Endothelial cell of umbilical vein (primary cell): ENCODE results near the gene SPAG5. TPM values are rescaled to one million over a fixed set of nuclear protein-coding genes. Genes with fewer than 3 reads are reported as not detected.

Experiments used
- BruUV-seq: library from RNA; stranded (reverse); fragments of 400-500 nt; replicated peaks from 2 replicates; lab custom pipeline; 2021; lab: Mats Ljungman, UMichigan
- CTCF ChIA-PET: fragments of 300-600, 350-600 bp; sonication (Branson Sonifier 250); formaldehyde crosslinking; loops from one replicate; lab custom pipeline; 2021; ENCODE audit warnings: antibody characterized with exemption, inconsistent platforms; lab: Charles Lee
- POLR2A ChIA-PET: fragments of 300-600, 350-600 bp; sonication (Branson Sonifier 250); formaldehyde crosslinking; loops from one replicate; lab custom pipeline; 2021; ENCODE audit warnings: antibody characterized with exemption, inconsistent platforms; lab: Charles Lee
- DNase-seq: peaks from one replicate; pipeline ENCODE4 v3.0.0-alpha.2; 2011; ENCODE audit warnings: low read depth, low spot score
- FAIRE-seq: peaks from 2 replicates; lab custom pipeline; 2011; peaks lifted over from hg19 to GRCh38; lab: Jason Lieb, UNC
- H2AFZ ChIP-seq: 2 replicates; pipeline ENCODE4 v1.6.0; 2012; ENCODE audit warnings: low read depth, low read length, control low read depth, inconsistent platforms
- H3K27ac ChIP-seq: 2 replicates; pipeline ENCODE4 v1.5.1; 2011; ENCODE audit warnings: low read depth, mild to moderate bottlenecking, control low read depth, low read length, moderate library complexity; ENCODE audit not compliant: insufficient read depth
- H3K27me3 ChIP-seq, 2 experiments: 2 replicates each; pipeline versions ENCODE4 v1.6.0 to v1.6.1; 2011; ENCODE audit warnings: low read length in 2 of 2, mixed read lengths in 1 of 2; ENCODE audit not compliant: control insufficient read depth in 2 of 2, insufficient read depth in 2 of 2
- H3K36me3 ChIP-seq, 2 experiments: 2 replicates in 1 of 2; 3 replicates in 1 of 2; pipeline ENCODE4 v1.5.1; 2011; ENCODE audit warnings: low read length in 2 of 2, mild to moderate bottlenecking in 1 of 2, moderate library complexity in 1 of 2; ENCODE audit not compliant: control insufficient read depth in 2 of 2, insufficient read depth in 2 of 2; ENCODE audit errors: extremely low read depth in 1 of 2
- H3K4me1 ChIP-seq: 3 replicates; pipeline ENCODE4 v1.5.1; 2011; ENCODE audit warnings: mild to moderate bottlenecking, low read length; ENCODE audit not compliant: control insufficient read depth, insufficient read depth; ENCODE audit errors: extremely low read depth
- H3K4me2 ChIP-seq: 2 replicates; pipeline ENCODE4 v1.6.1; 2011; ENCODE audit warnings: low read length, control low read depth, mixed read lengths; ENCODE audit not compliant: insufficient read depth
- H3K4me3 ChIP-seq, 3 experiments: fragments of 200-600 bp in 1 of 3; sonication (generic), shearing (Covaris generic) in 1 of 3; replicated peaks in 1 of 3; 2 replicates each; pipeline ENCODE4 v1.5.1; 2011 to 2016; ENCODE audit warnings: control low read depth in 3 of 3, low read length in 3 of 3, mild to moderate bottlenecking in 2 of 3, inconsistent platforms in 1 of 3, low read depth in 1 of 3, moderate library complexity in 1 of 3; ENCODE audit not compliant: insufficient read depth in 1 of 3
- H3K79me2 ChIP-seq: 2 replicates; pipeline ENCODE4 v1.6.0; 2012; ENCODE audit warnings: low read length, inconsistent platforms; ENCODE audit not compliant: control insufficient read depth, insufficient read depth
- H3K9ac ChIP-seq: replicated peaks from 2 replicates; pipeline ENCODE3; 2011; ENCODE audit warnings: low read length, control low read depth; ENCODE audit not compliant: insufficient read depth; ENCODE audit errors: extremely low read depth
- H3K9me1 ChIP-seq: replicated peaks from 3 replicates; pipeline ENCODE4 v1.6.0; 2011; ENCODE audit warnings: mild to moderate bottlenecking, low read length; ENCODE audit not compliant: control insufficient read depth, insufficient read depth; ENCODE audit errors: extremely low read depth
- H3K9me3 ChIP-seq: replicated peaks from 2 replicates; pipeline ENCODE4 v1.5.1; 2012; ENCODE audit warnings: low read length, inconsistent platforms; ENCODE audit not compliant: control insufficient read depth, insufficient read depth
- H4K20me1 ChIP-seq: replicated peaks from 2 replicates; pipeline ENCODE3; 2011; ENCODE audit warnings: mild to moderate bottlenecking, low read length; ENCODE audit not compliant: control insufficient read depth, insufficient read depth; ENCODE audit errors: extremely low read depth
- EZH2 ChIP-seq: IDR thresholded peaks from 2 replicates; pipeline ENCODE4 v1.6.1; 2012; ENCODE audit warnings: borderline replicate concordance, low read depth, mild to moderate bottlenecking, moderate library complexity, low read length, inconsistent platforms; ENCODE audit not compliant: severe bottlenecking
- FOS ChIP-seq: IDR thresholded peaks from 2 replicates; pipeline ENCODE4 v1.6.1; 2011; ENCODE audit warnings: mild to moderate bottlenecking, low read length, moderate library complexity, borderline replicate concordance; ENCODE audit not compliant: insufficient read depth
- GATA2 ChIP-seq: IDR thresholded peaks from 2 replicates; pipeline ENCODE4 v1.7.0; 2011; ENCODE audit warnings: low read depth, mild to moderate bottlenecking, moderate library complexity, mixed read lengths, low read length; ENCODE audit not compliant: insufficient read length, insufficient read depth
- JUN ChIP-seq: IDR thresholded peaks from 2 replicates; pipeline ENCODE4 v1.6.1; 2011; ENCODE audit warnings: borderline replicate concordance, low read depth; ENCODE audit not compliant: insufficient read length, insufficient read depth
- MYC ChIP-seq: IDR thresholded peaks from one replicate; pipeline ENCODE4 v1.6.1; 2011; ENCODE audit warnings: mild to moderate bottlenecking, low read depth, low read length
- POLR2A ChIP-seq: IDR thresholded peaks from 2 replicates; pipeline ENCODE4 v1.6.1; 2012; ENCODE audit warnings: low read depth, mild to moderate bottlenecking, control low read depth, low read length
- POLR2AphosphoS5 ChIP-seq: IDR thresholded peaks from 2 replicates; pipeline ENCODE4 v1.6.1; 2012; ENCODE audit warnings: low read depth, mild to moderate bottlenecking, control low read depth, low read length, moderate library complexity; ENCODE audit not compliant: insufficient read depth
- dilution Hi-C: fragments of 300-500 bp; cut with MboI; formaldehyde crosslinking; loops from one replicate; pipeline ENCODE4 v1.15.0; 2019; ENCODE audit warnings: low sequenced_read_pairs; ENCODE audit not compliant: extremely low pct_ligation_motif_present
- intact Hi-C: fragments of 100-400 bp; cut with micrococcal nuclease; formaldehyde crosslinking; loops from one replicate; pipeline ENCODE4 v1.10.0; 2022
- polyA plus RNA-seq, 4 experiments: library from polyadenylated mRNA; depleted of rRNA in 3 of 4; stranded (reverse) in 3 of 4; unstranded in 1 of 4; fragments of >200 nt; gene quantifications; 2 replicates each; pipeline versions ENCODE4 v1.2.1 to v1.2.3, GENCODE V29; 2011 to 2012; ENCODE audit warnings: missing spikeins in 1 of 4
- total RNA-seq: library from RNA; stranded (reverse); gene quantifications from 2 replicates; pipeline ENCODE4 v1.2.3, GENCODE V29; 2021
- TF ChIP-seq, protein P1 (sequence below), 2 donors: IDR thresholded peaks; 1 replicate in 1 of 2; 2 replicates in 1 of 2; pipeline ENCODE4 v1.5.1; 2011; ENCODE audit warnings: low read length in 2 of 2, mild to moderate bottlenecking in 2 of 2, moderate library complexity in 2 of 2, control low read depth in 1 of 2, inconsistent platforms in 1 of 2, low read depth in 1 of 2; ENCODE audit not compliant: insufficient read depth in 1 of 2; ENCODE audit errors: extremely low read depth in 1 of 2
- TF ChIP-seq, protein P2 (sequence below): IDR thresholded peaks from 2 replicates; pipeline ENCODE4 v1.6.1; 2011; ENCODE audit not compliant: insufficient read depth, insufficient read length

SPAG5 gene
- total and polyA plus RNA-seq, 2 donors (not counting 3 experiments of a cell fraction or from before 2014, with no cell fraction given) = 31.7 to 85.4 TPM

DNA sequence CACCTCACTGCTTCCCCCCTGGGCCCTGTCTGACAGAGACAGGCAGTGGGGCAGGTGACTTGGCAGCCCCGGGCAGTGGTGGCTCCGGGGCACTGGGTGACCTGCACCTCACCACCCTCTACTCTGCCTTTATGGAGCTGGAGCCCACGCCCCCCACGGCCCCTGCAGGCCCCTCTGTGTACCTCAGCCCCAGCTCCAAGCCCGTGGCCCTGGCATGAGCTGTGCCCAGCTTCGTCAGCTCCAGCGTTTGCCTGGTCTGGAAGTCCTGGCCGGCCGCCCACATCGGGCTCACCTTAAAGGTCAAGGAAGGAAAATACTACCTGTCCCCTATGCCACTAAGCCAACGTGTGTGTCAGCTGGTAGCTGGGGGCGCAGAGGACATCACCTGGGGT is 61.6 kb downstream of the SPAG5 start:
- H3K4me2 ChIP-seq = no peak overlapping the region
- CTCF ChIA-PET = interaction anchor here (2.9 kb wide), 1 partner anchor 42 kb away, joined by 15 read pairs; no protein-coding TSS in a partner anchor
- no peaks in the 10 kb centered on the region for H4K20me1 ChIP-seq
- peaks cover 0 to 2% of the 10 kb centered on the region in 2 experiments for H3K27me3 ChIP-seq
- H3K27ac ChIP-seq = no peak overlapping the region
- H3K4me1 ChIP-seq = no peaks in the 10 kb centered on the region
- TF ChIP-seq GATA2 = no peak
- TF ChIP-seq MYC = no peak
- TF ChIP-seq JUN = no peak
- TF ChIP-seq POLR2AphosphoS5 = no peak
- TF ChIP-seq, protein P1, sequence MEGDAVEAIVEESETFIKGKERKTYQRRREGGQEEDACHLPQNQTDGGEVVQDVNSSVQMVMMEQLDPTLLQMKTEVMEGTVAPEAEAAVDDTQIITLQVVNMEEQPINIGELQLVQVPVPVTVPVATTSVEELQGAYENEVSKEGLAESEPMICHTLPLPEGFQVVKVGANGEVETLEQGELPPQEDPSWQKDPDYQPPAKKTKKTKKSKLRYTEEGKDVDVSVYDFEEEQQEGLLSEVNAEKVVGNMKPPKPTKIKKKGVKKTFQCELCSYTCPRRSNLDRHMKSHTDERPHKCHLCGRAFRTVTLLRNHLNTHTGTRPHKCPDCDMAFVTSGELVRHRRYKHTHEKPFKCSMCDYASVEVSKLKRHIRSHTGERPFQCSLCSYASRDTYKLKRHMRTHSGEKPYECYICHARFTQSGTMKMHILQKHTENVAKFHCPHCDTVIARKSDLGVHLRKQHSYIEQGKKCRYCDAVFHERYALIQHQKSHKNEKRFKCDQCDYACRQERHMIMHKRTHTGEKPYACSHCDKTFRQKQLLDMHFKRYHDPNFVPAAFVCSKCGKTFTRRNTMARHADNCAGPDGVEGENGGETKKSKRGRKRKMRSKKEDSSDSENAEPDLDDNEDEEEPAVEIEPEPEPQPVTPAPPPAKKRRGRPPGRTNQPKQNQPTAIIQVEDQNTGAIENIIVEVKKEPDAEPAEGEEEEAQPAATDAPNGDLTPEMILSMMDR (IDR thresholded peaks at IDR 0.05; ENCODE audit: extremely low read depth in 1 of 2, insufficient read depth in 1 of 2, low read depth in 1 of 2, low read length in 2 of 2) = no peak
- TF ChIP-seq FOS = no peak
- no peak for TF ChIP-seq POLR2A
- TF ChIP-seq, protein P2, sequence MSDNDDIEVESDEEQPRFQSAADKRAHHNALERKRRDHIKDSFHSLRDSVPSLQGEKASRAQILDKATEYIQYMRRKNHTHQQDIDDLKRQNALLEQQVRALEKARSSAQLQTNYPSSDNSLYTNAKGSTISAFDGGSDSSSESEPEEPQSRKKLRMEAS = no peak
- no peak for TF ChIP-seq EZH2
- intact Hi-C loops = no loop called here
- no peaks in the 10 kb centered on the region for H3K9me1 ChIP-seq
- dilution Hi-C loops = no loop called here
- H3K4me3 ChIP-seq = no peak overlapping the region
- DNase-seq (no peak), FAIRE-seq (no peak)
- H3K79me2 ChIP-seq = no peaks in the 10 kb centered on the region
- no TSS peak for BruUV-seq
- no peaks in the 10 kb centered on the region for H3K9me3 ChIP-seq
- H3K9ac ChIP-seq = no peak overlapping the region
- no peaks in the 10 kb centered on the region for H3K36me3 ChIP-seq
- no peak overlapping the region for H2AFZ ChIP-seq
- POLR2A ChIA-PET = no interaction called here
